Lower leg skin (tissue), 4 donors: ENCODE measurements around the gene SCN3A. TPM values are rescaled to one million over a fixed set of nuclear protein-coding genes. Genes with fewer than 3 reads are reported as not detected.

Experiments
- DNase-seq, 2 donors: peaks; one replicate each; pipeline ENCODE4 v3.0.0-alpha.2; 2019; ENCODE audit warnings: low spot score in 2 of 2
- H3K4me3 ChIP-seq: fragments of 200-600 bp; sonication (generic); 2 replicates; pipeline ENCODE4 v1.5.1; 2017; ENCODE audit warnings: mild to moderate bottlenecking, low read depth; ENCODE audit not compliant: poor library complexity, severe bottlenecking
- POLR2A ChIP-seq, 2 donors: fragments of 450-650 bp; IDR thresholded peaks; one replicate each; pipeline ENCODE4 v1.6.1; 2016 to 2017; ENCODE audit warnings: antibody characterized with exemption in 2 of 2, mild to moderate bottlenecking in 1 of 2, moderate library complexity in 1 of 2
- WGBS, 2 donors: methylation state at CpG; one replicate each; pipeline ENCODE4 v1.1.5; 2018; 5-methylcytosine and 5-hydroxymethylcytosine counted together
- intact Hi-C: fragments of 100-400 bp; cut with DNase I; formaldehyde crosslinking; loops from one replicate; pipeline ENCODE4 v1.15.0; 2023; ENCODE audit warnings: low total_unique reads
- total RNA-seq, 4 donors: library from RNA; depleted of rRNA; stranded (reverse); fragments of >200 nt; gene quantifications; one replicate each; pipeline ENCODE4 v1.1.0, GENCODE V29; 2016
- TF ChIP-seq, protein P1 (sequence below), 3 donors: fragments of 450-650 bp; IDR thresholded peaks; one replicate each; pipeline ENCODE4 v1.5.1; 2016; ENCODE audit warnings: antibody characterized with exemption in 3 of 3, mild to moderate bottlenecking in 3 of 3, moderate library complexity in 2 of 3

The SCN3A gene
- total RNA-seq, 4 donors from 2014 or later, result 0.11 to 0.78 (median 0.26) TPM

DNA sequence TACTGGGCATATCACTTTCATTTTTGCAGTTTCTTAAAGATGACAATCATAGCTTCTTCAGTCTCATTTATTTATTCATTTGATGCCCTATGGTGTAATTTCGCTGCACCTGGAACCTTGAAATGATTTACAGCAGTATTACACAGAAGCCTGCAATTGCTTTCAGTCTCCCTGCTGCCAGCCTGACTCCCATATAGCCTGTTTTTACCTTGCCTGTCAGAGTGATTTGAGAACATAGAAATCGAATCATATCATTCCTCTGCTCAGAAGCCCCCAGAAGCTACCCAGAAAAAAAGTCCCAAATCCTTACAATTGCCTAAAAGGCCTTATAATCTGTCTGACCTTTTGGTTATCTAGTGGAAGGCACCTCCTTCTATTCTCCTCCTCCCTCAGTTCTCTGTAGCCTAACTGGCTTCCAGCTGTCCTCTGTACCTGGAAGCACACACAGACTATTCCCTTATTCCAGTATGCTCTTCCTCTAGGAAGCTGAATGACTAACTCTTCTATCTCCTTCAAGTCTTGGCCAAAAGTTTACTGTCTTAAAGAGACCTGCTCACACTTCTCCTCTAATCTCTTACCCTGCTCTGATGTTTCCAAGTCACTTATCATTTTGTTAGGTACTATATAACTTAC is 12.6 kb downstream of the SCN3A start:
- 36 to 47% methylated on average over 2 of the region's 2 CpGs for WGBS, 2 donors
- no peak for DNase-seq
- TF ChIP-seq, protein P1, sequence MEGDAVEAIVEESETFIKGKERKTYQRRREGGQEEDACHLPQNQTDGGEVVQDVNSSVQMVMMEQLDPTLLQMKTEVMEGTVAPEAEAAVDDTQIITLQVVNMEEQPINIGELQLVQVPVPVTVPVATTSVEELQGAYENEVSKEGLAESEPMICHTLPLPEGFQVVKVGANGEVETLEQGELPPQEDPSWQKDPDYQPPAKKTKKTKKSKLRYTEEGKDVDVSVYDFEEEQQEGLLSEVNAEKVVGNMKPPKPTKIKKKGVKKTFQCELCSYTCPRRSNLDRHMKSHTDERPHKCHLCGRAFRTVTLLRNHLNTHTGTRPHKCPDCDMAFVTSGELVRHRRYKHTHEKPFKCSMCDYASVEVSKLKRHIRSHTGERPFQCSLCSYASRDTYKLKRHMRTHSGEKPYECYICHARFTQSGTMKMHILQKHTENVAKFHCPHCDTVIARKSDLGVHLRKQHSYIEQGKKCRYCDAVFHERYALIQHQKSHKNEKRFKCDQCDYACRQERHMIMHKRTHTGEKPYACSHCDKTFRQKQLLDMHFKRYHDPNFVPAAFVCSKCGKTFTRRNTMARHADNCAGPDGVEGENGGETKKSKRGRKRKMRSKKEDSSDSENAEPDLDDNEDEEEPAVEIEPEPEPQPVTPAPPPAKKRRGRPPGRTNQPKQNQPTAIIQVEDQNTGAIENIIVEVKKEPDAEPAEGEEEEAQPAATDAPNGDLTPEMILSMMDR (IDR thresholded peaks at IDR 0.05), result no peak
- TF ChIP-seq POLR2A (IDR thresholded peaks at IDR 0.05), result no peak
- H3K4me3 ChIP-seq, result no peak overlapping the region
- intact Hi-C loops, result no loop called here

DNA sequence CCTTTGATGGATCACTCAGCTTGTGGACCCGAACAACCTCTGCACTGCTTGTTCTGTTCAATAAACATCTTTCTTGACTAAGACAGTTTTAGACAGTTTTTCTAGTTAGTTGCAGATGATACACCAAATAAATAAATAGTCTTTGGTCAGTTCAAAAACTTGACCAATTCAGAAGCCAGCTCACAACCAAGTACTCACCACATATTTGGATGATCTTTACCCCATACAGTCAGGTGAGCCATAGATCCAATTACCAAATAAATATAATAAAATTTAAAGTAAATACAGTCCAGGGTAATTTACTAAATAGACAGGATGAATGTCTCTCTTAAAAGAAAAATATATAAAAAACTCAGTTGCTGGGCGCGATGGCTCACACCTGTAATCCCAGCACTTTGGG is 18.2 kb downstream of the SCN3A start:
- DNase-seq, result no peak
- no peak for TF ChIP-seq POLR2A (IDR thresholded peaks at IDR 0.05)
- TF ChIP-seq, protein P1 (IDR thresholded peaks at IDR 0.05), result no peak
- 91 to 96% methylated on average over 3 of the region's 3 CpGs for WGBS, 2 donors
- no peak overlapping the region for H3K4me3 ChIP-seq
- intact Hi-C loops, result no loop called here

DNA sequence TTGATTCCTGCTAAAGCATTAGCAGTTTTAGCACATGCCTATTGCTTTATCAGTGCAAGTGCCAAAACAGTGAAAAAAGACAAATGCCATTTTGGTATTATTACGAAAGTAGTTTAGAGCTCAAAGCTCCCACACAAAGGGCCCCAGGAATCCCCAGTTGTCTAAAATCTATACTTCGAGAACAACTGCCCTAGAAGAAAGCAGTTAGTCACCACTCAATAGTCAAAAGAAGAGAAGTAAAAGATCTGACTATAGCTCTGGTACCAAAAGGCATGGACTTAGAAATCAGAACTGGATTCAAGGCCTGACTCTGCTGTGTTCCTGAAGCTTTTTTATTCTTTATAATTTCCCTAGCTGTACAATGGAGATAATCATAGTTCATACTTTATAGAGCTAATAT is 21.8 kb downstream of the SCN3A start:
- TF ChIP-seq, protein P1 (IDR thresholded peaks at IDR 0.05), result no peak
- TF ChIP-seq POLR2A (IDR thresholded peaks at IDR 0.05), result no peak
- intact Hi-C loops, result no loop called here
- 79 to 86% methylated on average over 2 of the region's 2 CpGs for WGBS, 2 donors

DNA sequence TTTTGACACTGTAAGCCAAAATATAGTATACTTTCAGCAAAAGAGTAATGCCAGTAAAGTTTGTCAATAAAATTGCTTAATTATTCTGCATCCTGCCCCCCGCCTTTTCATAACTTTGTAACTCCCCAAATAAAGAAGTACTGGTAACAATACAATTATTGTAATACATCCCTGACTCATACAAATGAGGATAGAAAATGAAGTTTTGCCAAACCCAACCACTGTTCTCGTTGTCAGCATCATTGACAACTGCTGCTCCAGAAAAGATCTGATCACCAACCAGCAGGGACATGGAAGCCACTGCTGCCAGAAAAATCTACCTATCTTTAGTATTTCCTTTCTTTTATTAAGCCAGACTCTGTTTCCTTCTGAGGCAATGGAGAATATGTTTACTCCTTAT is 27.1 kb downstream of the SCN3A start:
- 68 to 79% methylated on average over 2 of the region's 2 CpGs for WGBS, 2 donors

More for the DNA sequence above, 21.8 kb downstream of the SCN3A start:
- DNase-seq, result no peak
- no peak overlapping the region for H3K4me3 ChIP-seq

DNA sequence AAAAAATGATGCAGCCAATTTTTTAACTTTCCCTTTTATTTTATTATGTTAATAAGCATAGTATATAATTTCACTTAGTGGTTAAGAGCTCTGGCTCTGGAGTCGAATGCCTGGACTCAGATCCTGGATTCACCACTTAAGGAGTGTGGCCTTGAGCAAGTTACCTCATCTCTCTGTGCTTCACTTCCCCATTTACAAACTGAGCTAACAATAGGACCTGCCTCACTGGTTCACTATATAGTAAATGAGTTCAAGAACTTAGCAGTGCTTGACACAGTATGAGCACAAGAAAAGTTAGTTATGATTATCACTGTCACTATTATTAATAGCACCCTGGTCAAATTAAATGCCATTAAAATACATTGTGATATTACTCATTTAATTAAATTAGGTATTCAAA is 30.6 kb downstream of the SCN3A start:
- WGBS, 2 donors, result 0 to 46% methylated on average over 1 of the region's 1 CpG
- intact Hi-C loops, result no loop called here
- DNase-seq, result no peak
- TF ChIP-seq POLR2A (IDR thresholded peaks at IDR 0.05), result no peak
- TF ChIP-seq, protein P1 (IDR thresholded peaks at IDR 0.05), result no peak
- no peak overlapping the region for H3K4me3 ChIP-seq

More for the DNA sequence above, 27.1 kb downstream of the SCN3A start:
- no peak for DNase-seq
- TF ChIP-seq, protein P1 (IDR thresholded peaks at IDR 0.05), result no peak
- no peak for TF ChIP-seq POLR2A (IDR thresholded peaks at IDR 0.05)
- intact Hi-C loops, result no loop called here
- no peak overlapping the region for H3K4me3 ChIP-seq

DNA sequence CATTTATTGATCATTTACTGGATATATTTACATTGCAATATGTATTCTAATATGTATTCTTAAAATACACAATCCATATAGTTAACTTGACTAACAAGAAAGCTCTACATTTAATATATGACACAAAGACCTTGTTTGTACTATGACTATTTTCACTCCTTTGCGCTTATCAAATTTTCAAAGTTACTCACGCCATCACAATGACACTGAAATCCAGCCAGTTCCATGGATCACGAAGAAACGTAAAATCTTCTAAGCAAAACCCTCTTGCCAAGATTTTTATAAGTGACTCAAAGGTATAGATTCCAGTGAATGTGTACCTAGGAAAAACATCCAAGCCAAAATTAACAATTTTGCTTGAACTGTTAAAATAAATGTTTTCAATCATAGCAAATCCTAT is 39.6 kb downstream of the SCN3A start:
- H3K4me3 ChIP-seq, result no peak overlapping the region
- intact Hi-C loops, result no loop called here
- WGBS, 2 donors, result 91 to 92% methylated on average over 4 of the region's 4 CpGs

More for the DNA sequence above, 39.6 kb downstream of the SCN3A start:
- TF ChIP-seq POLR2A (IDR thresholded peaks at IDR 0.05), result no peak
- TF ChIP-seq, protein P1 (IDR thresholded peaks at IDR 0.05), result no peak
- no peak for DNase-seq
